ENCODE results near the gene MTHFD1L. TPM values are rescaled to one million over a fixed set of nuclear protein-coding genes. Genes with fewer than 3 reads are reported as not detected.
"Not testable (repeated sequence)": the region's sequence is repeated elsewhere in the genome, so short reads cannot be mapped to it uniquely, and the experiment has no call there.

MTHFD1L gene
- total RNA-seq, 4 donors from 2014 or later, result 2.5 to 7.1 (median 4.2) TPM

DNA sequence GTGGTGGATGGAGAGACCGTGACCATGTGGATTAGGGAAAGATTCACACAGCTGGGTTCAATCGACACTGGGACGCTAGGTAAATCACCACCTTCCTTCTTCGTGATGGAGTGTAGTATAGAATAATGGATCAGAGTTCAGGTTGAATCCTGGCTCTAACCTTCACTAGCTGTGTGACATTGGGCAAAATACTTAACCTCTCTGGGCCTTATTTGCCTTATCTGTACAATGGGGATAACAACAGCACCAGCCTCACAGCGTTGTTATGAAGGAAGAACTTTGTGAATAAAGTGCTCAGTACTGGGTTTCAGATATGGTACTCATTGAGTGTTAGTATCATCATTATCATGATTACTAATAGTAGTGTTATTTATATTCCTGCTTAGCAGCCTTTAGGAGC is 248.1 kb downstream of the MTHFD1L start:
- Histone ChIP-seq H3K4me3 (no peak overlapping the region), H3K9me3 (no peaks in the 10 kb centered on the region), H3K27me3 (no peaks in the 10 kb centered on the region), H3K36me3 (no peaks in the 10 kb centered on the region), H3K4me1 (peaks cover 0 to 5% (median 3%) of the 10 kb centered on the region in 4 donors), H3K27ac (replicated peaks in 1 of 4) (no peak overlapping the region)
- intact Hi-C loops (cut with DNase I), result no loop called here
- TF ChIP-seq POLR2AphosphoS5 (IDR thresholded peaks at IDR 0.05) (no peak), POLR2A (IDR thresholded peaks at IDR 0.05; ENCODE audit: low read depth) (no peak), EP300 (IDR thresholded peaks at IDR 0.05) (no peak)
- TF ChIP-seq, protein P1, sequence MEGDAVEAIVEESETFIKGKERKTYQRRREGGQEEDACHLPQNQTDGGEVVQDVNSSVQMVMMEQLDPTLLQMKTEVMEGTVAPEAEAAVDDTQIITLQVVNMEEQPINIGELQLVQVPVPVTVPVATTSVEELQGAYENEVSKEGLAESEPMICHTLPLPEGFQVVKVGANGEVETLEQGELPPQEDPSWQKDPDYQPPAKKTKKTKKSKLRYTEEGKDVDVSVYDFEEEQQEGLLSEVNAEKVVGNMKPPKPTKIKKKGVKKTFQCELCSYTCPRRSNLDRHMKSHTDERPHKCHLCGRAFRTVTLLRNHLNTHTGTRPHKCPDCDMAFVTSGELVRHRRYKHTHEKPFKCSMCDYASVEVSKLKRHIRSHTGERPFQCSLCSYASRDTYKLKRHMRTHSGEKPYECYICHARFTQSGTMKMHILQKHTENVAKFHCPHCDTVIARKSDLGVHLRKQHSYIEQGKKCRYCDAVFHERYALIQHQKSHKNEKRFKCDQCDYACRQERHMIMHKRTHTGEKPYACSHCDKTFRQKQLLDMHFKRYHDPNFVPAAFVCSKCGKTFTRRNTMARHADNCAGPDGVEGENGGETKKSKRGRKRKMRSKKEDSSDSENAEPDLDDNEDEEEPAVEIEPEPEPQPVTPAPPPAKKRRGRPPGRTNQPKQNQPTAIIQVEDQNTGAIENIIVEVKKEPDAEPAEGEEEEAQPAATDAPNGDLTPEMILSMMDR (IDR thresholded peaks at IDR 0.05), result no peak
- DNase-seq (ENCODE audit: extremely low spot score), result no peak
- whole genome bisulfite sequencing, result 92% methylated on average over 5 of the region's 5 CpGs

DNA sequence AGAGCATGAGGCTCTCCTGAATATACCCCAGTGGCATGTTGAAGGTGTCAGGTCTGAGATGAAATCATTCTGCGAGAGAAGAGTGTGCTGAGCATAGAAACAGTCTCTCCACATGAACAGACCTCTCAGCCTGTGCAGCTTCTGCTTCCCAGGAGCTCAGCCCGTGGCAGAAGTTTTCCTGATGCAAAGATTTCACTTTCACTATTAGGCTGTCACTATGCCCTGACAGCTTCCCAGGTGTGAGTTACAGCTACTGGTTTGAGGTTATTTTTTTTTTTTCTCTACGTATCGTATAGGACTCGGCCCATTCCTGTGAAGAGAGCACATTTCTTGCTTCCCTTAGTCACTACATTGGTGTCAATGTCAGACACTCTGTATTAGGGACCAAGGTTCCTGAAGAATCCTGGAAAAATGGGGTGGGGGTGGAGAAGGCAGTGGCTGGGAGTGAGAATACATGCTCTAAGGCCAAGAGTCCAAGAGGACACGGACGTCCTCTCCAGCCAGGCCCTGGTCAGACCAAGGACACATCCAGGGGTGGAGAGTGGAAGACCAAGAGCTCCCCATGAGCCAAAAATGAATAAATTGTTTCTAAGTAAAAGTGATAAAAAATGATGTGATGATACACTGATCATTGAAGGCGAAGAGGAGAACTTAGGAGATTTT is 253.1 kb downstream of the MTHFD1L start:
- intact Hi-C loops (cut with DNase I), result no loop called here
- DNase-seq (ENCODE audit: extremely low spot score), result no peak
- peaks cover 0 to 13% (median 4%) of the 10 kb centered on the region in 4 donors for H3K4me1 ChIP-seq
- H3K9me3 ChIP-seq, result no peaks in the 10 kb centered on the region
- no peak overlapping the region for H3K27ac ChIP-seq (replicated peaks in 1 of 4)
- 65% methylated on average over 8 of the region's 8 CpGs for whole genome bisulfite sequencing
- H3K27me3 ChIP-seq, result no peaks in the 10 kb centered on the region
- H3K4me3 ChIP-seq, result no peak overlapping the region
- no peaks in the 10 kb centered on the region for H3K36me3 ChIP-seq
- no peak for TF ChIP-seq EP300 (IDR thresholded peaks at IDR 0.05)
- no peak for TF ChIP-seq POLR2AphosphoS5 (IDR thresholded peaks at IDR 0.05)
- TF ChIP-seq POLR2A (IDR thresholded peaks at IDR 0.05; ENCODE audit: low read depth), result no peak

GRCh38 chr6:151119823-151120524 is 254.5 kb downstream of the MTHFD1L start:
- Histone ChIP-seq H3K4me3 (no peak overlapping the region), H3K27me3 (no peaks in the 10 kb centered on the region), H3K36me3 (no peaks in the 10 kb centered on the region), H3K27ac (replicated peaks in 1 of 4) (no peak overlapping the region), H3K4me1 (peaks cover 0 to 17% (median 4%) of the 10 kb centered on the region in 4 donors), H3K9me3 (no peaks in the 10 kb centered on the region)
- WGBS, result 90% methylated on average over 11 of the region's 11 CpGs
- TF ChIP-seq EP300 (IDR thresholded peaks at IDR 0.05) (no peak), POLR2AphosphoS5 (IDR thresholded peaks at IDR 0.05) (no peak)
- DNase-seq (ENCODE audit: extremely low spot score), result no peak
- intact Hi-C loops (cut with DNase I), result no loop called here

DNA sequence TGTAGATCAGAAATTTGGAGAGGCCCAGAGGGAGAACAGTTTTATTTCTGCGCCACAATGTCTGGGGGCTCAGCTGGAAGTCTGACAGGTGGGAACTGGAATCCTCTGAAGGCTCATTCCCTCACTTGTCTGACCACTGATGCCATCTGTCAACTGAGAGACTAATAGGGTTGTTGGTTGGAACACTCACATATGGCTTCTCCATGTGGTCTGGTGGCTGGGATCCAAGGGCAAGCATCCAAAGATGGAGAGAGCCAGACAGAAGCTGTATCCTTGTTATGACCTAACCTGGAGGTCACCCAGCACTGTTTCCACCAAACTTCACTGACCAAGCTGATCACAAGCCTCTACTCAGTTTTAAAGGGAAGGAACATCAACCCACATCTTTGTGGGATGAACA is 256.4 kb downstream of the MTHFD1L start:
- Histone ChIP-seq H3K27me3 (no peaks in the 10 kb centered on the region), H3K27ac (replicated peaks in 1 of 4) (no peak overlapping the region), H3K4me1 (peaks cover 0 to 17% (median 6%) of the 10 kb centered on the region in 4 donors), H3K4me3 (no peak overlapping the region), H3K9me3 (no peaks in the 10 kb centered on the region), H3K36me3 (no peaks in the 10 kb centered on the region)
- 94% methylated on average over 1 of the region's 1 CpG for WGBS
- intact Hi-C loops (cut with DNase I), result no loop called here
- TF ChIP-seq POLR2A (IDR thresholded peaks at IDR 0.05; ENCODE audit: low read depth) (no peak), POLR2AphosphoS5 (IDR thresholded peaks at IDR 0.05) (no peak), EP300 (IDR thresholded peaks at IDR 0.05) (no peak)
- TF ChIP-seq, protein P1 (IDR thresholded peaks at IDR 0.05), result no peak
- no peak for DNase-seq (ENCODE audit: extremely low spot score)

DNA sequence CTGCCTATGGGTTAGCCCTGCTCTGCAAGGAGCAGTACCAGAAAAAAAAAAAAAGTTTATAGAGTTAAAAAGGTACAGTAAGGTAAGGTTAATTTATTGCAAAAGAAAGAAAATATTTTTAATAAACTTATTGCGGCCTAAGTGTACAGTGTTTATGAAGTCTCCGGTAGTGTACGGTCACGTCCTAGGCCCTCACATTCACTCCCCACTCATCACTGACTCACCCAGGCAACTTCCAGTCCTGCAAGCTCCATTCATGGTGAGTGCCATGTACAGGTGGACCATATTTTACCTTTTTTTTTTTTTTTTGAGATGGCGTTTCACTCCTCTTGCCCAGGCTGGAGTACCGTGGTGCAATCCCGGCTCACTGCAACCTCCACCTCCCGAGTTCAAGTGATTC is 258.1 kb downstream of the MTHFD1L start:
- H3K36me3 ChIP-seq; DNase-seq (ENCODE audit: extremely low spot score); intact Hi-C loops (cut with DNase I); H3K27me3 ChIP-seq; H3K27ac ChIP-seq (replicated peaks in 1 of 4); H3K4me3 ChIP-seq; H3K9me3 ChIP-seq: not testable (repeated sequence)
- peaks cover 0 to 14% (median 4%) of the 10 kb centered on the region in 4 donors for H3K4me1 ChIP-seq
- 87% methylated on average over 8 of the region's 8 CpGs for WGBS

- H3K4me3 ChIP-seq; H3K27ac ChIP-seq (replicated peaks in 1 of 4); H3K27me3 ChIP-seq; H3K9me3 ChIP-seq; DNase-seq (ENCODE audit: extremely low spot score); H3K36me3 ChIP-seq; intact Hi-C loops (cut with DNase I): not testable (repeated sequence)
- H3K4me1 ChIP-seq, result peaks cover 0 to 14% (median 3%) of the 10 kb centered on the region in 4 donors
- WGBS, result 26% methylated on average over 2 of the region's 2 CpGs
These were observed 259.7 kb downstream of the MTHFD1L start for GRCh38 chr6:151125242-151125641.

DNA sequence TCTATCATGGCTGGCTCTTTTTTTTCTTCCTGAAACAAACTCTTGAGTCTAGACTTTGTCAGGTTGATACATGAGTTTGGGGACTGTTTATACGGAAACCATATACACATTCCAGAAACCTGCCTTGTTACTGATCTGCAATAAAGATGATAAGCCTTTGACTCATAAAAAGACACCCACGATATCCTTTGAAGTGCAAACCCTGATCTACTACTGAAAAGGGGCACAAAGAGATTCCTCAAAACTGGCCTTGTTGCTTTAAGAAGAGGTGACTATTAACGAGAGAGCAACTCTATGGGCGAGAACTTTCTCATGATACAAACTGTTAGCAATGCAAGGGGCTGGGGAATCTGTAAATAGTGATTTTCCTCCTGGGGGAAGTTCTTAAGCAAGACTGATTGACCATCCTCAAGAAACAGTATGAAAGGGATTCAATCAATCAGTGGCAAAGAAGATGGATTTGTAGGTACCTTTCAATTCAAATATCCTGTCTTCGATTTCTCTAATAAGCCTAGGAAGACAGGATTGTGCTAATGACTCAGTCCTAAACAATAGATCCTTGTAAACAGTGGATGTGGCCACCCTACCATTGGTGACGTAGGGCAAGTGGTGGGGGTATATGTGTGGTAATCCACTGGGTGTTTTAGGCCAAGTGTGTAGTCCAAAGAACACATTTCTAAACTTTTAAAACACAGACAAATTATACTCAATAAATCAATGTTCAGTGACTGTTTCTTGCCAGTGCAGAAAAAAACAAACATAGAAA is 260.3 kb downstream of the MTHFD1L start:
- DNase-seq (ENCODE audit: extremely low spot score); H3K27me3 ChIP-seq; intact Hi-C loops (cut with DNase I); H3K4me3 ChIP-seq; H3K36me3 ChIP-seq; H3K27ac ChIP-seq (replicated peaks in 1 of 4); H3K9me3 ChIP-seq: not testable (repeated sequence)
- WGBS, result 52% methylated on average over 6 of the region's 6 CpGs
- peaks cover 0 to 14% (median 3%) of the 10 kb centered on the region in 4 donors for H3K4me1 ChIP-seq

GRCh38 chr6:151126417-151126724 is 260.9 kb downstream of the MTHFD1L start:
- H3K4me3 ChIP-seq; H3K9me3 ChIP-seq; DNase-seq (ENCODE audit: extremely low spot score); H3K36me3 ChIP-seq; H3K27me3 ChIP-seq; H3K27ac ChIP-seq (replicated peaks in 1 of 4); intact Hi-C loops (cut with DNase I): not testable (repeated sequence)
- WGBS, result 93% methylated on average over 4 of the region's 4 CpGs
- peaks cover 0 to 14% (median 3%) of the 10 kb centered on the region in 4 donors for H3K4me1 ChIP-seq

DNA sequence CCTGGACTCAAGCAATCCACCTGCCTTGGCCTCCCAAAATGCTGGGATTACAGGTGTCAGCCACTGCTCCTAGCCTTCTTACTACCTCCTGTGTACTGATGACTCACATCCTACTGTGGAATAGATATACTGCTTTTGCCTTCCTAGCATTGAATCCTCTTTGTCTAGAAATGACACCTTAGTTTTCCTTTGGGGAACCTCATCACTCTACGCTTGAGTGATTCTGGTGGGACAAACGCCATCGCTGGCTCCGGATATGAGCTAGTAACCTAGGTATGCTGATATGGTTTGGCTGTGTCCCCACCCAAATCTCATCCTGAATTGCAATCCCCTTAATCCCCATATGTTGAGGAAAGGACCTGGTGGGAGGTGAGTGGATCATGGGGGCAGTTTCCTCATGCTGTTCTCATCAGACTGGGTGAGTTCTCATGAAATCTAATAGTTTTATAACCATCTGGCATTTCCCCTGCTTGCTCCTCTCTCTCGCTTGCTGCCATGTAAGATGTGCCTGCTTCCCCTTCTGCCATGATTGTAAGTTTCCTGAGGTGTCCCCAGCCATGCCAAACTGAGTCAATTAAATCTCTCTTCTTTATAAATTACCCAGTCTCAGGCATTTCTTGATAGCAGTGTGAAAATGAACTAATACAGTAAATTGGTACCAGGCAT is 261.8 kb downstream of the MTHFD1L start:
- H3K4me1 ChIP-seq; DNase-seq (ENCODE audit: extremely low spot score); H3K27me3 ChIP-seq; H3K4me3 ChIP-seq; intact Hi-C loops (cut with DNase I); H3K9me3 ChIP-seq; H3K36me3 ChIP-seq; H3K27ac ChIP-seq (replicated peaks in 1 of 4): not testable (repeated sequence)
- WGBS, result 96% methylated on average over 5 of the region's 5 CpGs
